Fibroblast of the conjunctiva (primary cell): ENCODE data around the gene CDC42BPA.
"Not testable (repeated sequence)": the region's sequence is repeated elsewhere in the genome, so short reads cannot be mapped to it uniquely, and the experiment has no call there.

Experiments
- DNase-seq: peaks from one replicate; pipeline ENCODE4 v3.0.0-alpha.2; 2010; ENCODE audit warnings: low read depth

The CDC42BPA gene

GRCh38 chr1:227131193-227131592 is 187.1 kb downstream of the CDC42BPA start:
- peak; percentile 20 for DNase-seq

- DNase-seq: no peak
These were observed 190.4 kb downstream of the CDC42BPA start for GRCh38 chr1:227127891-227128290.

GRCh38 chr1:227125929-227126545 is 192.3 kb downstream of the CDC42BPA start:
- no peak for DNase-seq

GRCh38 chr1:227124473-227124872 is 193.8 kb downstream of the CDC42BPA start:
- DNase-seq: no peak

- DNase-seq: no peak
These were observed 197.5 kb downstream of the CDC42BPA start for GRCh38 chr1:227120826-227121225.

- DNase-seq: no peak
These were observed 205.8 kb downstream of the CDC42BPA start for GRCh38 chr1:227112538-227112937.

GRCh38 chr1:227111782-227112181 is 206.5 kb downstream of the CDC42BPA start:
- DNase-seq: no peak

GRCh38 chr1:227105291-227105690 is 213.0 kb downstream of the CDC42BPA start:
- not testable (repeated sequence) for DNase-seq

- no peak for DNase-seq
These were observed 216.2 kb downstream of the CDC42BPA start for GRCh38 chr1:227102056-227102455.

GRCh38 chr1:227094249-227094966 is 223.9 kb downstream of the CDC42BPA start:
- no peak for DNase-seq

- DNase-seq: no peak
These were observed 225.0 kb downstream of the CDC42BPA start for GRCh38 chr1:227093309-227093708.

- no peak for DNase-seq
These were observed 226.2 kb downstream of the CDC42BPA start for GRCh38 chr1:227092069-227092468.

GRCh38 chr1:227086636-227087035 is 231.7 kb downstream of the CDC42BPA start:
- no peak for DNase-seq

GRCh38 chr1:227082999-227083746 is 235.1 kb downstream of the CDC42BPA start:
- DNase-seq: no peak

- no peak for DNase-seq
These were observed 240.5 kb downstream of the CDC42BPA start for GRCh38 chr1:227077783-227078182.

- DNase-seq: no peak
These were observed 244.5 kb downstream of the CDC42BPA start for GRCh38 chr1:227073786-227074185.

- DNase-seq: no peak
These were observed 245.3 kb downstream of the CDC42BPA start for GRCh38 chr1:227072991-227073390.

- no peak for DNase-seq
These were observed 246.3 kb downstream of the CDC42BPA start for GRCh38 chr1:227071895-227072587.

GRCh38 chr1:227070638-227071285 is 247.5 kb downstream of the CDC42BPA start:
- peak; percentile 10 for DNase-seq

- no peak for DNase-seq
These were observed 248.8 kb downstream of the CDC42BPA start for GRCh38 chr1:227069490-227069889.

- no peak for DNase-seq
These were observed 249.4 kb downstream of the CDC42BPA start for GRCh38 chr1:227068883-227069282.

- no peak for DNase-seq
These were observed 251.3 kb downstream of the CDC42BPA start for GRCh38 chr1:227066999-227067398.
